Frontal cortex (tissue), 4 donors: Measurements from ENCODE around the gene SVEP1. TPM values are rescaled to one million over a fixed set of nuclear protein-coding genes. Genes with fewer than 3 reads are reported as not detected.
"Not testable (repeated sequence)": the region's sequence is repeated elsewhere in the genome, so short reads cannot be mapped to it uniquely, and the experiment has no call there.

Experiments
- DNase-seq, 2 donors: peaks; one replicate each; pipeline ENCODE4 v3.0.0; 2012; ENCODE audit warnings: low spot score in 2 of 2
- FAIRE-seq: peaks from 2 replicates; lab custom pipeline; 2012; peaks lifted over from hg19 to GRCh38; lab: Jason Lieb, UNC
- total RNA-seq: library from RNA; depleted of rRNA; stranded (reverse); fragments of >200 nt; gene quantifications from one replicate; pipeline ENCODE4 v1.2.3, GENCODE V29; 2014
- donor health status: control.
- donor health status: control.
- donor health status: control.

Gene SVEP1
- total RNA-seq, 1 donor from 2014 or later = 8.6 TPM

DNA sequence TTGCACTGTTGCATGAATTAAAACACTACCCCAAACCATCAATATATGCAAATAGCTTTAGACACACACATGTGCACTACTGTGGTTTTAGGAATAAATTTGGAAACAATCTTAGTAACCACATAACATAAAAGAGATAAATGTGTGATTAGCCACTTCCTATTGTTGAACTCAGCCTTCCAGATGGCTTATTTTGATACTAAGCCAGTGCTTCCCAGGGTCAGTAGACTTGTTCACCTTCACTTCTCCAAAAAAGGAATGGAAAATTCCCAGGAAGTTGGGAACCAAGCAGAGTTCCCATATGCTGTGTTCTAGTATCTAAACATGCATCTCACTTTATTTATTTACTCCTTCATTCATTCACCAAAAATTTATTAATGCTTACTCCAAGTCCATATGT, 47.8 kb downstream of the SVEP1 start:
- FAIRE-seq = no peak
- no peak for DNase-seq

DNA sequence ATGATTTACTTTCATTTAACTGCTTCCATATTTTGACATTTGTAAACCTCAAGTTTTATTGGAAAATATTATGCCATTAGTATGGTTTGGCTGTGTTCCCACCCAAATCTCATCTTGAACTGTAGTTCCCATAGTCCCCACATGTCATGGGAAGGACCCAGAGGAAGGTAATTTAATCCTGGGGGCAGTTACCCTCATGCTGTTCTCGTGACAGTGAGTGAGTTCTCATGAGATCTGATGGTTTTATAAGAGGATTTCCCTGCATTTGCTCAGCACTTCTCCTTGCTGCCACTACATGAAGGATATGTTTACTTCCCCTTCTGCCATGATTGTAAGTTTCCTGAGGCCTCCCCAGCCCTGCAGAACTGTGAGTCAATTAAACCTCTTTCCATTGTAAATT, 48.3 kb downstream of the SVEP1 start:
- FAIRE-seq = not testable (repeated sequence)

DNA sequence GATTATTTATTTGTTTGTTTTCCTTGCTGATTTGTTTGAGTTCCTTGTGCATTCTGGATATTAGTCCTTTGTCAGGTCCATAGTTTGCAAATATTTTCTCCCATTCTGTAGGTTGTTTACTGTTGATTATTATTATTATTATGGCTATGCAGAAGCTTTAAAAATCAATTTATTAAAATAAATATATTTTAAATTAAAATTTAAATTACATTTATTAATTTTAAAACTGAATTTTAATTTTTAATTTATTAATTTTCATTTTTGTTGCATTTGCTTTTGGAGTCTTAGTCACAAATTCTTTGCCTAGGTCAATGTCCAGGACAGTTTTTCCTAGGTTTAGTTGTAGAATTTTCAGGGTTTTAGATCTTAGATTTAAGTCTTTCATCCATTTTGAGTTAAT, 50.9 kb downstream of the SVEP1 start:
- FAIRE-seq (peak; percentile 86), DNase-seq (no peak)

More for the DNA sequence above, 48.3 kb downstream of the SVEP1 start:
- not testable (repeated sequence) for DNase-seq

DNA sequence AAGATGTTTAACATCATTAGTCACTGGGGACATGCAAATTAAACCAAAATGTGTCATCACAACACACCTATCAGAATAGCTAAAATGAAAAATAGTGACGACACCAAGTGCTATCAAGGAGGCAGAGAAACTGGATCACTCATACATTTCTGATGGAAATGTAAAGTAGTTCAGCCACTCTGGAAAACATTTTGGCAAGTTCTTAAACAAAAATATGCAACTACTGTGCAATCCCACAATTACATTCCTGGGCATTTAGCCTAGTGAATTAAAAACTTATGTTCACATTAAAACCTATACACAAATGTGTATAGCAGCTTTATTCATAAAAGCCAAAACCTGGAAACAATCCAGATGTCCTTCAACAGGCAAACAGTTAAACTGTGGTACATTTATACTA, 53.1 kb downstream of the SVEP1 start:
- no peak for DNase-seq
- no peak for FAIRE-seq

DNA sequence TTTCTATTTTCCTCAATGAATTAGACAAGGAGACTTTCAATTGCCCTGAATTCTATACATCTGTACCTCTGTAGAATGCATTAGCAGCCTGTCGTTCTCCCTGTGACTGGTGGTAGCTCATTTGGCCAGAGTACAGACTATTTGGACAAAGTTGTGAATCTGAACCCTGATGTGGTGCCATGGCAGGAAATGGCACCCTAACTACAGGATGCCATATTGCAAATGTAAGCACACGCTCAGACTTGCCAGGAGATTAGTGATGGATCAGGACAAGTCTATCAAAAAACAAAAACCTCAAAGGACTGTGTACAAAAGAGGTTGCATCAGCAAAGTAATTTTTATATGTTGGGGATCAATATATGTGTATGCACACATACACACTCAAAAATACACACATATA, 58.3 kb downstream of the SVEP1 start:
- DNase-seq = no peak
- no peak for FAIRE-seq

DNA sequence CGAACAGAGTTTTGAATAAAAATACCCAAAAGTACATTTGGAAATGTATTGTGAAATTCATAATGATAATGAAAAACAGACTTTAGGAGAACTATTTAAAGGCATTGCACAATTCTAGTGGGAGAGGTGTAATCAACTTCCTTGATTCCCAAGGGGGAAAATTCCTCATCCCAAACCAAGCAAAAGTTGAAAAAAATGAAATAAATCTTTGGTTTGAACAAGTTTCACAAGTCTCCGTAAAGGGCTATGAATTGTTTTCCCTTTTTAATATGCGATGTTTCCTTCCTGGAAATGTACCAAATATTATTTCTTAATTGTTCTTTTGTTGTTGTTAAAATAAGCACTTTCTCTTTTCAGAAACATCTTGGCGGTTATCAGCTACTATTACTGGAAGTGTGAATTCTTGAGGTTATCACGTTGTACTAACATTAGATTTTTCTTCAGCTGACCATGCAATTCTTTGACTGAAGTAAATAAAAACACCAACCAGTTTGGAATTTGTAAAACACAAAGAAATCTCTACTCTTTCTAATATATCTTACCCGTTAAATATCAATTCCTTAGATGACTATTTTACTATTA, 59.3 kb downstream of the SVEP1 start:
- FAIRE-seq (no peak), DNase-seq (no peak)

DNA sequence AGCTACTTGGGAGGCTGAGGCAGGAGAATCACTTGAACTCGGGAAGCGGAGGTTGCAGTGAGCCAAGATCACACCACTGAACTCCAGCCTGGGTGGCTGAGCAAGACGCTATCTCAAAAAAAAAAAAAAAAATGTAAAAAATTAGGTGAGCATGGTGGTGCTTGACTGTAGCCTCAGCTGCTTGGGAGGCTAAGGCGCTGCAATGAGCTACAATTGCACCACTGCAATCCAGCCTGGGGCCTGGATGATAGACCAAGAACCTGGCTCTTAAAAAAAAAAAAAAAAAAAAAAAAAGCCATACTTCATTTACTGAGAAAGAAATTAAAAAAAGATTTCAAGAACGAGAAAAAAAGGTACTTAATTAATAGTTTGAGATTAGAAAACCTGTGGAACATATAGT, 62.1 kb downstream of the SVEP1 start:
- no peak for DNase-seq
- no peak for FAIRE-seq

DNA sequence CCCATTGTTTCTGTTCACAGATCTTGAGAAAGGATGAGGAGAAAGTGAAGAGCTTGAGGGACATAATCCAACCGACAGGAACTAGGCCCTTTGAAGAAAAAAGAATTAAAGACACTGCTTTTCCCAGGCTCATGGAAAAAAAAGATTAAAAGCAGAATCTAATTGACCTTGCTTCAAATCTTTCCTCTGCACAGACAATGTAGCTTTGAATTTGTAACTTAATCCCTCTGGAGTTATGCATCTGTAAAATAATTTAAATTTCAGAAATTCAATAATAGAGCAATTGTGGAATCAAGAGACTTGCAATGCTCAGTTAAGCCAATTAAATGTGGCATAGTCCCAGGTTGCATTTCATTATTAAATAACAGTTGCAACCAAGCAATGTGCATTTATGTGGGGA, 64.6 kb downstream of the SVEP1 start:
- FAIRE-seq = no peak
- DNase-seq = no peak

DNA sequence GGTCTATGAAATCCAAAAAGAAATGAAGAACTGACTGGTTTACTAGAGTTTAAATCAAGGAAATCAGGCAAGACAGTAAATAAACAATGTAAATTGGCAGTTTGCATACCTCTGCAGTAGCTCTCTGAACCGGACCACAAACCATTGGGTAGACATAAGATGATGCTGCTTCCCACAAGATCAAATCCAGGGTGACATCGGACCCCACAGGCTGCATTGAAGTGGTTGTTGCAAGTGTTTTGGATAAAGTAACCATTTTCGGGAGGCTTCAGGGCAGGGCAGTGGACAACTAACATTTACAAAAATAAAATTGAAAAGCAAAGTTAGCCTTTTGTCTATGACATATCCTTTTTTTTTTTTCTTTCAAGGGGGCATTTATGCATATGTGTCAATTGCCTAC, 66.7 kb downstream of the SVEP1 start:
- FAIRE-seq (no peak), DNase-seq (no peak)

DNA sequence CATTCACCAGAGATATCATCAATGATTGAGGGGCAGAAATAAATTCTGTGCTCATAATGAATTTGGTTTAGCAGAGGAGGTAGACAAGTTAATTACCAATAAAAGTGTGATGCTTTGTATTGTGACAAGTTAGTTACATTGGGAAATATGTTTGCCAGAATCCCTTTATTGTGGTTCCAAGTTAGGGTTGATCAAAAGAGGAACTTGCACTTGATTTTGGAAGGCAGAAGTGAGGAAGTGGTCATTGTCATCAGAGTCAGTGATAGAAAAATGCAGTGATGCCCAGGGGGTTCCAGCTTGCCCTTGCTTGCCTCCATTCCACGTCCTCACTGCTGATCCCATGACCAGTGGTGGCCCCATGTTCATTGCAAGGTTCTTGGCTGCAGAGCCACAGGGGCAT, 69.7 kb downstream of the SVEP1 start:
- FAIRE-seq = no peak
- DNase-seq = no peak

DNA sequence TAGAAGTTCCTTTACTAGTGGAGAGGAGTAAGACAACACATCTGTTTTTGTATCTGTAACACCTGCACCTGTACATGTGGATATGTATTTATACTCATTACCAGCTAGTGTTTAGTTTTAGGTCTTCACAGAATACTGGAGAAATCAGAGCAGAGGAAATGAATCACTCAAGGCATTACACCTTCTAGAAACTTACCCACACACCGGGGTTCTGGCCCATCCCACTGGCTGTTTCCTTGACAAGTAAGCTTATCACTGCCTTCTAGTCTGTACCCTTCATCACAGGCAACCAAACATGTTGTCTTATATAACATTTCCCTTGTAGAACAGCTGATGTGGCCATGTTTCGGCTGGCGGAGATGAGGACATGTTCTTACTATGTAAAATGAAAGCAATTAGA, 76.7 kb downstream of the SVEP1 start:
- FAIRE-seq (no peak), DNase-seq (no peak)

DNA sequence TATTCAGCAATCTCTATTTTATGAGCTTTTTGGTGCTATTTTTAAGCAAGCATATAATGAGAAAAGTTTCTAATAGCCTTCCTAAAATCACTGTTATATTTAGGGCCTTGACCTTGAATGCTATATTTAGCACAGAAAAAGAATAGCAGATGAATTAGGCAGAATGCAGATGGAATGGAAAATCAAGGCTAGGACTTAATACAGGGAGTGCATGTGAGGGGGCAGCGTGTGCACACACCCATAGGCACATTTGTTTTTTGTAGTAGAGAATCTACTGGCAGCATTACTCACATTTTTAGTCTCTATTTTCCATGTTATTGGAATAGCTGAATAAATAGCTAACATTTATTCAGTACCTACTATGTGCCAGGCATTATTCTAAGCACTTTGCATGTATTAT, 79.9 kb downstream of the SVEP1 start:
- DNase-seq (no peak), FAIRE-seq (no peak)

DNA sequence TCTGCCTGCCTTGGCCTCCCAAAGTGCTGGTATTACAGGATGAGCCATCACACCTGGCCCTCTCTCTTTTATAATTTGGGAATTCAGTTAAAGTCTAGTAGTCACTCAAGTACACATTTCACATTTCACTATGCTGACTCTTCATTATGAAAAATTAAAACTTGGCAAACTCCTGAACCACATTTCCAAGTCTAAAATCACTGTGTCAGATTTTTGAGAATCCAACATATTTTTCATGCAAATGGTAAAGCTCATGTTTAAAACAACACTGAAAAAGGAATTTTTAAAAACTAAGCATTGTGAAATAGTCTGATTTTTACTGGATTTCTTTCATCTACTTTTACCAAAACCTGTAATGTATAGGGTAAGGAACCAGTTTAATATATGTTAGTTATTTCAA, 92.3 kb downstream of the SVEP1 start:
- DNase-seq (no peak), FAIRE-seq (no peak)

DNA sequence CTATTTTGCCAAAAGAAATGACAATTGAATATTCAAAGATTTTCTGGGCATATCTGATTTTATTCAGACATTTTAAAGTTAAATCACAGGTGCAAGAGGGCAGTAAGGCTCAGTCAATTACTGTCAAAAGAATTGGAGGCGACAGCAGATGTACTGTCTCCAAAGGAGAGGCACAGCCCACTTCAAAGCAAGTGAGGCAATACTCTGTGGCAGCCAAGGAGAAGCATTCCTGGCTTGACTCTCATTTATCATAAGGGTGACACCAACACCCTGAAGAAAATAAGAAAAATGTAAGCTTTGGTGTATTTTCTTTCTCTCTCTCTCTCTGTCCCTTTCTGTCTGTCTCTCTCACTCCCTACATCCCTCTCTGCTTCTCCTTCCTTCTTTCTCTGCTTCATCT, 93.3 kb downstream of the SVEP1 start:
- FAIRE-seq (no peak), DNase-seq (no peak)

DNA sequence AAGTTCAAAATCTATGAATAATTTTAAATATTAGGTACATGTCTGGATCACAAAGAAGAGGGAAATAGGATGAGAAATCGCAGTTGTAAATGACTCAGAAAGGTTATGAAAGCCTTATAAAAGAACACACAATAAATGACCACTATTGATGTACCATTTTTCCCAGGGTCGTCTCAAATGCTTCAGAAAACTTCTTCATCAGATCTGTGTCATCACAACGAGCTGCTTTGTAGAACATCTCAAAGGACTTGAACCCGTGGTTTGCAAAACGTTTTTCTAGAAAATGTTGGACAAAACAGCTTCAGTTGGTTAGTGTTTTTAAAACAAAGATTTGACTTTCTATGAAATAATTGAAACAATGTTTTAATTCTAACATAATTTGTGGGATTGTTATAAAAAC, 100.1 kb downstream of the SVEP1 start:
- no peak for DNase-seq
- FAIRE-seq = no peak

DNA sequence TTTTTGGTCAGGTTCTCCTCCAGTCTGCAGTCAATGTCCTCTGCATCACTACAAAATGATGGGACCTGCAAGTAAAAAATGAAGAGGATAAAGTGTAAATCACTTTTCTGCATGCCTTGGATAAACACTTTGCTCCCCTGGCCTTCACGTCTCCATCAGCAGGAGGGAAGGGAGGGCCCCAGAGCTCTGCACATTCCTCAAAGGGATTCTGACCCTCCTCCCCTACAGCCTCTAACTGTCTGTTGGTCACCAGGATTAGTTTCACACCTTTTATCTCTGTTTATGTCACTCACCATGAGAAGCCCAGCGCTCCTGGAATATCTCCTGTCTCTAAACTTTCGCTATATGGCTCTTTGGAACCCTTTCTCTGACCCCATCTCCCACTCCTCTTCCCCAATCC, 103.3 kb downstream of the SVEP1 start:
- FAIRE-seq (no peak), DNase-seq (no peak)

DNA sequence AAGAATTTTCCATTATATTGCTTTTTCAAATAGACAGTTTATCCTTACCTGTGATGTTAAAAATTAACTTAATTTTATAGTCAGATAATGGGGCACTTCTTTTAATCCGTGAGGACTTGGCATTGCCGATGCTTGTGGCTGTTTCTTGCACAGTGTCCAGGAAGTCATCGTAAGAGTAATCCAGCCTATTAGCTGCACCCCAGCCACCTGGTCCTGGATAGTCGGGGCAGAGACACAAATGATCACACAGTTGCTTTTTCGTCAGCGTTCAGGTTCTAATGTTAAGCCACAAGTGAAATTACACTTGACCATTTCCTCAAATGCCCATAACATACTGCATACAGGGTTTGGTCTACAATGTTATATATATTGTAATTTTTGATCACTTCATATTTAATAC, 107.4 kb downstream of the SVEP1 start:
- DNase-seq (no peak), FAIRE-seq (no peak)

DNA sequence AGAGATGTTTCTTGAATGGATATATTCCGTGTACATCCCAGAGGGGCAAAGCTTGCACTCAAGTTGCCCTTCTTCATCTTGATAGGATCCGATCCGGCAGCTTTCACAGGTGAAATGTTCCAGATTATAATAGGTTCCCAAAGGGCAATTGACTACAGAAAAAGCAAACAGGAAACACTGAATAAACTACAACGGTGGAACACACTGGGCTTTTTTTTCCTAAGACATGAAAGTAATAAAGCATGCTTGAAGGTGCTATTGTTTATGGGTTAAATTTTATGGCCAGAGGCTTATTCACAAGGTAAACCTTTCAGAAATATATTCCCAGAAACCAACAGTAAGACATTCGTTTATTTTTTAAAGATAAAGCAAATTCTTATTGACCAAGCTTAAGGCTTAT, 110.6 kb downstream of the SVEP1 start:
- DNase-seq (no peak), FAIRE-seq (no peak)

DNA sequence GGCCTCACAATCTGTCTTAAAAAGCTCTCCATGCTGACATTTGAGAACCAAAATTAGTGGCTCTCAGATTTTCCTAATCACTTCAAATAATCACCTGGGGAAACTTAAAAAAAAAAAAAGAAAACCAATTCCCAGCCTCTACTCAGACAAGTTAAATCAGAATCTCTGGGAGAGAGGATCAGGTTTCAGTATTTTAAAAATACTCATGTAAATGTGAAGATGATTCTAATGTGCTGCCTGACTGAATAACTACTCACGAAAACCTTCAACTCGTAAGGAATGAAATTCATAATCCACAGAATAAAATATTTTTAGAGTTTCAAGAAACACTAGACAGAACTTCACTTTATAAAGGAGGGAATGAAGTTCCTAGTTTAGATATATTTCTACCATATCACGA, 114.4 kb downstream of the SVEP1 start:
- FAIRE-seq (no peak), DNase-seq (no peak)

DNA sequence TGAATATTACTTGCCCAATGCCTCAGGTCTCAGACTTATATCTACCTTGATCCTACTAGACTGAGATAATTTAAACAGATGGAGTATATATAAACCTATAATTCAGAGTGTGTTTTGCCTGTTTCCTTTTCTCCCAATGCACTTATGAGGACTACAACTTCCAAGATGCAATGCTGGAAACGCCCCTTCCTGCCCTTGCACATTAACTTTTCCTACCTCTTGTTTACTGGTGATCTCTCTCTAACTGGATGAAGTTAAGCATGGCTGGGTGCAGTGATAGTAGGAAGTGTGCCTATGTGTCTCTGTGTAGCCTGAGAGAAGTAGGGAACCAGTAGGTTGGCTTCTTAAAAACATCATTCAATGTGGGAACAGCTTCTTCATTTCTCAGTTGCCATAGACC, 115.2 kb downstream of the SVEP1 start:
- FAIRE-seq = no peak
- no peak for DNase-seq

DNA sequence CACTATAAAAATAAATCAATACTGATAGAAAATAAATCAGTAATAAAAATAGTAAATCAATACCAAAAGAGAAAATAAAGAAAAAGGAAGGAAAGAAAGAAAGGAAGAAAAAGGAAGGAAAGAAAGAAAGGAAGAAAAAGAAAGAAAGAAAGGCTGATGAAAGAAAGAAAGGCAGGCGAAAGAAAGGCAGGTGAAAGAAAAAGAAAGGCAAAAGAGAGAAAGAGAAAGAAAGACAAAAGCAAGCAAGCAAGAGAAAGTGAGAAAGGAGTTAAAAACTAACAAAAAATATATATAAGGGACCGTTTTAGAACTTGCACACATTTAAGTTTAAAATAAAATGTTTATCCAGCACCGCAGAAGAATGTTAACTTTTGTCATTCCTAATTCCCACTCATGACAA, 116.0 kb downstream of the SVEP1 start:
- no peak for FAIRE-seq

DNA sequence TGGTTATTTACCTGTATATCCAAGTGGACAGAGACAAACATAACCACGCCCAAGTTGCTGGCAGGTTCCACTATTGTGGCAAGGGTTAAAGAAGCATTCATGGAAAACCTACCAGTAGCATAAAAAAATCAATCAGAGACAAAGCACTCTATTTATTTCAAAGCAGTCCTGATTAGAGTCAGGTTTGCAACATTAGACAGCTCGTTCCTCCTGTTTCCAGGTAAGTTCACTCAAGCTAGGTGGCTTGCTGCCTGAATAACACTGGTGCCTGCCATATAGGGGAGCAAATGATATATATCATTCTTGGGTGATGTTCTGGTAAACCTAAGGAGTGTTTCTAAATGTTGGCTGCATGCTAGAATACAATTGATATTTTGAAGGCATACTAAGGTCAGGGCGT, 122.3 kb downstream of the SVEP1 start:
- DNase-seq (no peak), FAIRE-seq (no peak)

More for the DNA sequence above, 116.0 kb downstream of the SVEP1 start:
- DNase-seq = no peak

DNA sequence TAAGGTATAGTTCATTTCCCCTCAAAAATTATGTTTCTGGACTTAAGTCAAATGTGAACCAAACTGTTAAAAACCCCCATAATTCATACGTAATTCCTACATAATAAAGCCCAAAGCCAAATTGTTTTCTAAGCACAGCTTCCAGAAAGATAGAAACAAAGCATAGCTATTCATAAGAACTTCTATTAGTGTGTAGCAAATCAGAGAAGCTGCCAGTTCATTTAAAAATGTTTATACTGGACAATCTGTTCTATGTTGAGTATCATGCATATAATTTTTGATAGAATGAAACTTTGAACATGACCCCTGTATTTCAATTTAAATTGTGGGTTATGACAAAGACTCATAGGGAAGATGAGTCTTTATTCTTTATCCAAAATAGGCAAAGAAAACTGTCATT, 122.9 kb downstream of the SVEP1 start:
- FAIRE-seq = no peak
- no peak for DNase-seq
